Measurements from ENCODE around the gene RNF181. TPM values are rescaled to one million over a fixed set of nuclear protein-coding genes. Genes with fewer than 3 reads are reported as not detected.
A peak's percentile ranks its signal among the peaks of the same experiment; 100 is the strongest.

Gene RNF181
- total and polyA plus RNA-seq, 2 of the 13 experiments (the other 11 are each of a cell fraction or from before 2014, with no cell fraction given): 224 to 578 TPM

DNA sequence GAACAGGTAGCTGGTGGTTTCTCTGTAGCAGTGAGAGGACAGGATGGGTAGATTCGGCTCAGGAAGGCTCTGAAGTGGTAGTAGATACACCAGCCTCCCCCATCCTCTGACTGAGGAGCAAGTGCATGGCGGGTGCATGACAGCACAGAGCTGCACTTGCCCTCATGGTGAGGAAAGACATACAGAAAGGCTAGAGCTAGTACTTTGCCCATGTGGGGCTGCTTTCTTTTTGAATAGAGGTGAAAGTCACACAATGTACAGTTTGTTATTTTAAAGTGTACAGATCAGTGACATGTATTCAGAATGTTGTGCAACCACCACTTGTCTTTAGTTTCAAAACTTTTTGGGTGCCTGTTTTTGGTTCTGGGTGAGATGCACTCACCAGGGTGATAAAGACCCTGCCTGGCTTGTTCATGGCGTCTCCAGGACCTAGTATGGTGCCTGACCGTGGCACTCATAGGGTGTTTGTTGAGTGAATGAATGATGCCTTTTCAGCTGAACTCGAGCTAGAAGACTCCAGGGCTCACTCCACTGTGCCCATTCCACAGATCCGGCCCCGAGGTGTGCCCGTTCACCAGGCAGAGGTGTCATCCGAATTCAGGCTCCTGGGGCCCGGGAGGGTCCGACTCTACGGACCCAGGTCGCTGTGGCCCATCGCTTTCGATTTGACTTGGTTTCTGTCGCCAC lies 11.7 kb upstream of the RNF181 start (continued):
- no peak for TF ChIP-seq SMAD1 (CRISPR knock-in tag; IDR thresholded peaks at IDR 0.05; ENCODE audit: borderline replicate concordance, low read depth)
- TF ChIP-seq, protein P1, sequence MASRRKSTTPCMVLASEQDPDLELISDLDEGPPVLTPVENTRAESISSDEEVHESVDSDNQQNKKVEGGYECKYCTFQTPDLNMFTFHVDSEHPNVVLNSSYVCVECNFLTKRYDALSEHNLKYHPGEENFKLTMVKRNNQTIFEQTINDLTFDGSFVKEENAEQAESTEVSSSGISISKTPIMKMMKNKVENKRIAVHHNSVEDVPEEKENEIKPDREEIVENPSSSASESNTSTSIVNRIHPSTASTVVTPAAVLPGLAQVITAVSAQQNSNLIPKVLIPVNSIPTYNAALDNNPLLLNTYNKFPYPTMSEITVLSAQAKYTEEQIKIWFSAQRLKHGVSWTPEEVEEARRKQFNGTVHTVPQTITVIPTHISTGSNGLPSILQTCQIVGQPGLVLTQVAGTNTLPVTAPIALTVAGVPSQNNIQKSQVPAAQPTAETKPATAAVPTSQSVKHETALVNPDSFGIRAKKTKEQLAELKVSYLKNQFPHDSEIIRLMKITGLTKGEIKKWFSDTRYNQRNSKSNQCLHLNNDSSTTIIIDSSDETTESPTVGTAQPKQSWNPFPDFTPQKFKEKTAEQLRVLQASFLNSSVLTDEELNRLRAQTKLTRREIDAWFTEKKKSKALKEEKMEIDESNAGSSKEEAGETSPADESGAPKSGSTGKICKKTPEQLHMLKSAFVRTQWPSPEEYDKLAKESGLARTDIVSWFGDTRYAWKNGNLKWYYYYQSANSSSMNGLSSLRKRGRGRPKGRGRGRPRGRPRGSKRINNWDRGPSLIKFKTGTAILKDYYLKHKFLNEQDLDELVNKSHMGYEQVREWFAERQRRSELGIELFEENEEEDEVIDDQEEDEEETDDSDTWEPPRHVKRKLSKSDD (CRISPR knock-in tag; IDR thresholded peaks at IDR 0.05; ENCODE audit: low read depth): no peak
- TF ChIP-seq CHD2 (IDR thresholded peaks at IDR 0.05; ENCODE audit: low read depth, low read length): 0 out of 2 replicates have a peak, but pooled peaks have one; percentile 17
- TF ChIP-seq CBX5 (CRISPR knock-in tag; IDR thresholded peaks at IDR 0.05; ENCODE audit: borderline replicate concordance): no peak
- no peak for TF ChIP-seq ATM (IDR thresholded peaks at IDR 0.05; ENCODE audit: borderline replicate concordance)
- TF ChIP-seq RXRA (CRISPR knock-in tag; IDR thresholded peaks at IDR 0.05): no peak
- no peak for TF ChIP-seq MBNL3 (CRISPR knock-in tag; conservative IDR thresholded peaks at IDR 0.05)
- TF ChIP-seq, protein P2, sequence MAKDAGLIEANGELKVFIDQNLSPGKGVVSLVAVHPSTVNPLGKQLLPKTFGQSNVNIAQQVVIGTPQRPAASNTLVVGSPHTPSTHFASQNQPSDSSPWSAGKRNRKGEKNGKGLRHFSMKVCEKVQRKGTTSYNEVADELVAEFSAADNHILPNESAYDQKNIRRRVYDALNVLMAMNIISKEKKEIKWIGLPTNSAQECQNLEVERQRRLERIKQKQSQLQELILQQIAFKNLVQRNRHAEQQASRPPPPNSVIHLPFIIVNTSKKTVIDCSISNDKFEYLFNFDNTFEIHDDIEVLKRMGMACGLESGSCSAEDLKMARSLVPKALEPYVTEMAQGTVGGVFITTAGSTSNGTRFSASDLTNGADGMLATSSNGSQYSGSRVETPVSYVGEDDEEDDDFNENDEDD (CRISPR knock-in tag; IDR thresholded peaks at IDR 0.05; ENCODE audit: borderline replicate concordance): 0 out of 2 replicates have a peak, but pooled peaks have one; percentile 31
- TF ChIP-seq ZNF292 (CRISPR knock-in tag; IDR thresholded peaks at IDR 0.05; ENCODE audit: borderline replicate concordance, low read depth): peak; percentile 62; the same call in 1 of the 2 replicates
- peak; percentile 35; the same call in 1 of the 2 replicates for TF ChIP-seq MIER3 (CRISPR knock-in tag; IDR thresholded peaks at IDR 0.05; ENCODE audit: borderline replicate concordance)
- peak; percentile 87 for TF ChIP-seq CEBPG (CRISPR knock-in tag; IDR thresholded peaks at IDR 0.05)
- peak; percentile 99 for TF ChIP-seq ZNF3 (CRISPR knock-in tag; IDR thresholded peaks at IDR 0.05)
- no peak for TF ChIP-seq MNT (IDR thresholded peaks at IDR 0.05)
- TF ChIP-seq ZNF562 (CRISPR knock-in tag; IDR thresholded peaks at IDR 0.05; ENCODE audit: borderline replicate concordance): no peak
- no peak for TF ChIP-seq BORCS8-MEF2B (CRISPR knock-in tag; IDR thresholded peaks at IDR 0.05)
- no peak for TF ChIP-seq TP53 (CRISPR knock-in tag; conservative IDR thresholded peaks at IDR 0.05)
- TF ChIP-seq HNRNPK (IDR thresholded peaks at IDR 0.05; ENCODE audit: low read depth, low read length, poor library complexity, severe bottlenecking): no peak
- no peak for TF ChIP-seq ZNF260 (CRISPR knock-in tag; IDR thresholded peaks at IDR 0.05; ENCODE audit: borderline replicate concordance, low read depth)
- no peak for TF ChIP-seq EZH2 (conservative IDR thresholded peaks at IDR 0.05; ENCODE audit: low read depth, low read length)
- TF ChIP-seq YEATS2 (CRISPR knock-in tag; IDR thresholded peaks at IDR 0.05; ENCODE audit: borderline replicate concordance): no peak
- TF ChIP-seq ZNF317 (CRISPR knock-in tag; IDR thresholded peaks at IDR 0.05): no peak; the same call in 1 of the 2 replicates
- TF ChIP-seq ZNF782 (CRISPR knock-in tag; IDR thresholded peaks at IDR 0.05; ENCODE audit: borderline replicate concordance): no peak; the same call in 1 of the 2 replicates
- TF ChIP-seq ZNF572 (CRISPR knock-in tag; IDR thresholded peaks at IDR 0.05): peak; percentile 16; the same call in 1 of the 2 replicates
- TF ChIP-seq, protein P3, sequence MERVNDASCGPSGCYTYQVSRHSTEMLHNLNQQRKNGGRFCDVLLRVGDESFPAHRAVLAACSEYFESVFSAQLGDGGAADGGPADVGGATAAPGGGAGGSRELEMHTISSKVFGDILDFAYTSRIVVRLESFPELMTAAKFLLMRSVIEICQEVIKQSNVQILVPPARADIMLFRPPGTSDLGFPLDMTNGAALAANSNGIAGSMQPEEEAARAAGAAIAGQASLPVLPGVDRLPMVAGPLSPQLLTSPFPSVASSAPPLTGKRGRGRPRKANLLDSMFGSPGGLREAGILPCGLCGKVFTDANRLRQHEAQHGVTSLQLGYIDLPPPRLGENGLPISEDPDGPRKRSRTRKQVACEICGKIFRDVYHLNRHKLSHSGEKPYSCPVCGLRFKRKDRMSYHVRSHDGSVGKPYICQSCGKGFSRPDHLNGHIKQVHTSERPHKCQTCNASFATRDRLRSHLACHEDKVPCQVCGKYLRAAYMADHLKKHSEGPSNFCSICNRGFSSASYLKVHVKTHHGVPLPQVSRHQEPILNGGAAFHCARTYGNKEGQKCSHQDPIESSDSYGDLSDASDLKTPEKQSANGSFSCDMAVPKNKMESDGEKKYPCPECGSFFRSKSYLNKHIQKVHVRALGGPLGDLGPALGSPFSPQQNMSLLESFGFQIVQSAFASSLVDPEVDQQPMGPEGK (CRISPR knock-in tag; IDR thresholded peaks at IDR 0.05): no peak
